Subcutaneous preadipocyte (primary cell): Measurements from ENCODE around the gene AMH. TPM values are rescaled to one million over a fixed set of nuclear protein-coding genes. Genes with fewer than 3 reads are reported as not detected.

Experiments
- small RNA-seq: library from RNA; depleted of rRNA; stranded (forward); fragments of <200 nt; gene quantifications from one replicate; pipeline ENCODE3, GENCODE V24; 2012
- total RNA-seq: library from RNA; depleted of rRNA; stranded (reverse); fragments of >200 nt; gene quantifications from 2 replicates; pipeline ENCODE4 v1.2.3, GENCODE V29; 2012

The AMH gene
- 0.37 and 2.0 TPM in 2 replicates for total RNA-seq

GRCh38 chr19:2249010-2249866, at the start of gene AMH:
TSS of gene AMH (plus strand) at chr19:2249323. CDS start at chr19:2249333, 10 bp downstream.

GRCh38 chr19:2236314-2237050, 12.6 kb upstream of the AMH start, which contains the start of the genes PLEKHJ1 and SF3A2:
TSS of gene PLEKHJ1 (minus strand) at chr19:2236329. CDS start at chr19:2236248, 81 bp downstream.
TSS of gene SF3A2 (plus strand) at chr19:2236824. CDS start at chr19:2243419, 6,595 bp downstream.

DNA sequence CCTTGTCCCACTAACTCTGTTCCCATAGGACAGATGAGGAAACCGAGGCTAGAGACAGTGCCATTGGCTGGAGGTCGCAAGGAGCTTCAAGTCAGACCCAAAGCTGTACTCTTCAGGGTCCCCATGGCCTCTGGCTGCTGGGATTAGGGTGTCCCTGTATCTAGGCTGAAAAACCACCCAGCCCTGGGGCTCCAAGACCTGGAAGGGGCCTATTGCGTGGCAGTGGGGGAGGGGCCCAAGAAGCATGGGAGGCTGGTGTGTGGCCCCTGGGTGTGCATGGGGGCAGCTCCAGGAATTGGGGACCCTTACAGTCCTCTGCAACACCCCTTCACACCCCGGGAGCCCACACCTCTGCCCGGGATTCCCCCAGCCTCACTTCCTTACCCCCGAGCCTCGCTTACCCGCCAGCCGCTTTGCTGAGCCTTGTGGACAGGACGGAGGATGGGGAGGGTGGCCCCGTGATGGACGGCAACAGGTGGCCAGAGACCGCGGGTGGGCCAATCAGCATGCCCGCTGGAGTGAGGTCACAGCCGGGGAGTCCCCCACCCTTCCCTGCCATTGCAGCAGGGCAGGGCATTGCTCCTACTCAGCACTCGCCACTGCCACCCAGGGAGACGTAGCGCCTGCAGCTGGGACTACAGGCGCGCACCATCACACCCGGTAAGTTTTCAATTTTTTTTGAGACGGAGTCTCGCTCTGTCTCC, 7.0 kb downstream of the AMH start, which contains the start of gene JSRP1:
JSRP1 (minus strand) TSS at position 436 of the 704 bp plus-strand sequence. CDS start 1,103 bp downstream, outside the sequence.

DNA sequence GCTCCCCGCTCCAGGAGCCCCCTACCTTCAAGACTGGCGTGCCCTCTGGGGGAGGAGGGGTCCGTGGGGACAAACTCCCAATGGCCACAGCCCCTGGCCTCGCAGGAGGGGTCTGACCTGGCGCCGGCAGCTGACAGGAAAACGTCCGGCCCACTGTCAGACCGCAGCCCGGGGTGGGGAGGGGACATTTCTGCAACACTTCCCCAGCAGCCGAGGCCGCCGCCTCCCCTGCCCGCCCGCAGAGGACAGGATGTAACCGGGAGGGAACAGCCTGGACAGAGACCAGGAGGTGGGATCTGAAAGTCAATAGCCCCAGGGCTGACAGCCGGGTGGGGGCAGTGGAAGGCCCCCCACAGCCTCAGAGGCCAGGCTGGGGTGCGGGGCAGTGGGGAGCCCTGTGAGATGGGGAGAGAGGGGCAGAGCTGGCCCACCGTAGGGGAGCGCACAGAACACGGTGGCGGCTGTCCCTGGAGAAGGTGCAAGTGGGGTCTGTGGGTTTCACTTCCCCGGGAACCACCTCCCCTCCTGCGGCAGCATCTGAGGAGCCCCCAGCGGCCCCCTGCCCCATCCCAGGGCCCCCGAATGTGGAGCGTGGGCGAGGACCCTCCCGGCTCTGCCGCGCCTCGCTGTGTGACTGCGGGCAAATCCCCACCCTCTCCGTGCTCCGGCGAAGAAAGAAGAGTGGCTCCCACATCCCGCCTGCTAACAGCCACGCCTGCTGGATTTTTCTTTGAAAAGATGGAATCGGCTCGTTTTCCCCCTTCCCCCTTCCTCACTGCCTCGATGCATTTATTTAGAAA, 33.1 kb downstream of the AMH start, which contains the start of gene PEAK3:
PEAK3 (minus strand) TSS at position 114 of the 800 bp plus-strand sequence. CDS start 1,244 bp downstream, outside the sequence.

Small RNA genes lying within 50 kb of the gene (small RNA-seq; reads per million reads assigned to genes)
- not detected for gene MIR1227

Other genes starting within 250 kb of the AMH start
- 74.7 and 88.6 TPM in 2 replicates for gene BTBD2, start 233.6 kb upstream of the AMH start, total RNA-seq
- gene MKNK2, start 198.1 kb upstream of the AMH start, total RNA-seq = 84.5 and 103 TPM in 2 replicates
- 42.3 and 79.2 TPM in 2 replicates for gene MOB3A, start 153.0 kb upstream of the AMH start, total RNA-seq
- gene IZUMO4, start 152.4 kb upstream of the AMH start, total RNA-seq = 2.2 and 2.5 TPM in 2 replicates
- 123 and 169 TPM in 2 replicates for gene AP3D1, start 97.8 kb upstream of the AMH start, total RNA-seq
- gene DOT1L, start 85.4 kb upstream of the AMH start, total RNA-seq = 11.4 and 28.9 TPM in 2 replicates
- gene PLEKHJ1, start 13.0 kb upstream of the AMH start, total RNA-seq = 46.7 TPM in 2 replicates
- gene SF3A2, start 12.5 kb upstream of the AMH start, total RNA-seq = 30.9 and 32.1 TPM in 2 replicates
- gene JSRP1, start 7.1 kb downstream of the AMH start, total RNA-seq = not detected in 2 replicates
- not detected in 2 replicates for gene PEAK3, start 32.9 kb downstream of the AMH start, total RNA-seq
- not detected in 2 replicates for gene LINGO3, start 58.8 kb downstream of the AMH start, total RNA-seq
- gene LSM7, start 79.3 kb downstream of the AMH start, total RNA-seq = 83.1 and 131 TPM in 2 replicates
- gene SPPL2B, start 79.4 kb downstream of the AMH start, total RNA-seq = 23.1 and 26.2 TPM in 2 replicates
- under 0.01 TPM in 1 of 2 replicates, not detected in the other for gene TMPRSS9, start 110.9 kb downstream of the AMH start, total RNA-seq
- gene TIMM13, start 178.3 kb downstream of the AMH start, total RNA-seq = 38.1 and 41.2 TPM in 2 replicates
- gene LMNB2, start 207.6 kb downstream of the AMH start, total RNA-seq = 70.9 and 146 TPM in 2 replicates
- gene GADD45B, start 226.8 kb downstream of the AMH start, total RNA-seq = 20.3 and 22.4 TPM in 2 replicates